Activated CD4-positive, alpha-beta T cell treated with anti-CD3 and anti-CD28 coated beads, Interleukin-2, amount 50 U/mL, for 1 hour (primary cell): ENCODE measurements around the gene TGFBR2.
A peak's percentile ranks its signal among the peaks of the same experiment; 100 is the strongest.
"Not testable (repeated sequence)": the region's sequence is repeated elsewhere in the genome, so short reads cannot be mapped to it uniquely, and the experiment has no call there.

Source experiments
- DNase-seq: peaks from one replicate; pipeline ENCODE4 v3.0.0-alpha.2; 2020

Gene TGFBR2

DNA sequence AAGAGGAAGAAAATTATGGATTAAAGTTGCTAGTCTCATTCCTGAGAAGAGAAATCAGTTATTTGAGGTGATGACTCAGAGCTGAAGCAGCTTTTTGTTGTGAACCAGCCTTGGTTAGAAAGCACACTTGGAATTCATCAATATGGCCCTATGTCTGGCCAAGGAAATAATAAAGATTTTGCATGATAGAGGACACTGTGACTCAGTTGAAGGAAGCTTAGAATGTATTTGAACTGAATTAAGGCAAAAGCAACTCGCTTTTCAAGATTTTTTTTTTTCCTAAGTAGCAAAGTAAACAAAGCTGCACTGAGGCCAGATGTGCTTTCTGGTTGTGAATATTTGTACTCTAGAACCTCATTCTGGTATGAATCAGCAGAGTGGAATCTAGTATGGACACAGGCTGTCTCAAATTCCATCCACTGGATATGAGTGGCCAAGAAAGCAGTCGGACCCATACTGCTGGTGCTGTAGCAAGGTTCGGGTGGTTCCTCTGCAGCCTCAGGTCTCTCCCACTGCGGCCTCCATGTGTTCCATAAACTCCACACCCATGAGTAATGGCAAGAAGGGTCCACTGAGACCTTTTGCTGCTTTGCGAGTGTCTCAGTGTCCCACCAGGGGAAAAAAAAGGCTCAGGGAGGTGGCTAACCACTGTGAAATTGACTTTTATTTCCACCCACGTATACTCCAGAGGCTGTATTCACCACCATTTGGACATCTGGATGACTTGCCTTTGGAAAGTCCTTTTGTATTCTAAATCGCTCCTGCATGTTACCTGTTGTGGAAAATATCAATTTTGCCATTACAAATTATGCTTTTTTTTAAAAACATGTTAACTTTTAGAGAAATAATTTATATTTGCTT lies 53.1 kb downstream of the TGFBR2 start:
- DNase-seq = no peak

DNA sequence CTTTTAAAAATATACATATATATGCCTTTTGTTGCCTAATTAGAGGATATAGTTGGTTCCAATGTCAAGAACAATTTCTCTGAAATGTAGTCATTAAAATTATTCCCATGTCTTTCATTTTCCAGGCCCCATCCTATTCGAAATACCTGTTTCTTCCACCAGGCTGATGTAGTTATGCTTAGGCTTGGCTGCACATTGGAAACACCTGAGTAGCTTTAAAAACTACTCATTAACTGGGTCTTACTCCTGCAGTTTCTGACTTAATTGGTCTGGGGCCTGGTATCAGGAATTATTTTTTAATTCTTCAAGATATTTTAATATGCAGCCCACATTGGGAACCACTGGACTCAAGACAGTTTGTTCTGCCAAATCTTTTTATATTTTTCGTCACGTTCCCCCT lies 53.7 kb downstream of the TGFBR2 start:
- no peak for DNase-seq

GRCh38 chr3:30660656-30661055 lies 54.3 kb downstream of the TGFBR2 start:
- DNase-seq = no peak

GRCh38 chr3:30661098-30661873 lies 54.9 kb downstream of the TGFBR2 start:
- DNase-seq = no peak

DNA sequence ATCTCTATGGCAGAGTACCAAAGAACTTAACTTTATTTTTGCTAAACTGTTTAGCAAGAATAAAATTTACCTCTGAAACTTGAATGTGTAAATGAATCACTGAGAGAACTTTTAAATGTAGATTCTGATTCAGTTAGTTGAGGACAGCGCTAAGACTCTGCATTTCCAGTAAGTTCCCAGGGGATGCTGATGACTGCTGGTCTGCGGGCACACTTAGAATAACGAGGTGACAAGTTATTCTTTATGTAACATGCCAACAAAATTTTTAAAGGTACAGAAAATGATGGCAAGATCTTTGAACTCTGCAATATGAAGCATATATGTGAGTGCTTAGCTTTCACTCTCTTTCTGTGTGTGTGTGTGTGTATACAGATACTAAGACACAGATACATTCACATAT lies 56.4 kb downstream of the TGFBR2 start:
- DNase-seq = no peak

DNA sequence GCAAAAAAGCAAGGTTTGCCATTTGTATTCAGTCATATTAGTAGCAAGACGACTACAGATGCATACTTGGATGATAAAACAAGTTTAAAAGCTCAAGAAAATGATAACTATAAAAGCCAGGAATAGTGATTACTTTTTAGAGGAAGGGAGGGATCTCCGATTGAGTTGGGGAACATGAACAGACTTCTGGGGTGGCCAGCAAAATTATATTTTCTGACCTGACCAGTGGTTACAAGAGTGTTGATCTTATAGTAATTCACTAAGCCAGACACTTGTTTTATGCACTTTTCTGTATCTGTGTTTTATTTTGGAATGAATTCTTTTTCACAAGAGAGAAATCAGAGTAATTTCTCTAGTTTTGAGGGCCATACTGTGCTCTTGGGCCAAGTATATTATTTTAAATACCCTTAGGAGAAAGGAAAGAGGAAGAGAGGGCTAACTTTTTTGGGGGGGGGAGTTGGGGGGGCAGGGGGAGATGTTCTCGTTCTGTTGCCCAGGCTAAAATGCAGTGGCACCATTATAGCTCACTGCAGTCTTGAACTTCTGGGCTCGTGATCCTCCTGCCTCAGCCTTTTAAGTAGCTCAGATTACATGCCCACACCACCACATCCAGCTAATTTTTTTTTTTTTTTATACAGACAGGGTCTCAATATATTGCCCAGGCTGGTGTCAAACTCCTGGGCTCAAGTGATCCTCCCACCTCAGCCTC lies 57.3 kb downstream of the TGFBR2 start:
- DNase-seq = no peak

GRCh38 chr3:30664459-30664858 lies 58.1 kb downstream of the TGFBR2 start:
- DNase-seq = peak; percentile 34

GRCh38 chr3:30664884-30665283 lies 58.5 kb downstream of the TGFBR2 start:
- DNase-seq = no peak

- no peak for DNase-seq
Measured at GRCh38 chr3:30665539-30665938, 59.1 kb downstream of the TGFBR2 start.

DNA sequence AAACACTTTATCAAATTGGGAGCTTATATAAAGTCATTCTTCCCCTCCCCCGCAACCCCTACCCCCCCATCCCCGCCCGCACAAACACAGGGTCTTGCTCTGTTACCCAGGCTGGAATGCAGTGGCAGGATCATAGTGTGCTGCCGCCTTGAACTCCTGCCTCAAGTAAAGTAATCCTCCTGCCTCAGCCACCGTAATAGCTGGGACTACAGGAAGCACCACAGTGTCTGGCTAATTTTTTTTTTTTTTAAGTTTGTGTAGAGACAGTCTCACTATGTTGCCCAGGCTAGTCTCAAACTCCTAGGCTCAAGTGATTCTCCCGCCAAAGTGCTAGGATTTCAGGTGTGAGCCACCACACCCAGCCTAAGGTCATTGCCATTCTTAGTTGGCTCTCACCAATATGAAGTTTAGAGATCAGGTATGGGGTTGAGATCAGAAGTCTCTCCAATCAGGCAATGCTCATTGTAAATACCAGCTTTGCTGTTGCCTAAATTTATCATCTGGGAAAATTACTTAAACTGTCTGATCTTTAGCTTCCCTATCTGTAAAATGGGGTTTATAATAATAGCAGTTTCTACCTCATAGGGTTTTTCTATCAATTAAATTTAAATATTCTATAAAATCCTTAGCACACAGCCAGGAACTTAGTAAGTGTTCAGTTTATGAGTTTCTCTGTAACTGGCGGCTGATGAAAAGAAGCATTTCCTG lies 60.3 kb downstream of the TGFBR2 start:
- no peak for DNase-seq

GRCh38 chr3:30667280-30667651 lies 60.9 kb downstream of the TGFBR2 start:
- DNase-seq = no peak

DNA sequence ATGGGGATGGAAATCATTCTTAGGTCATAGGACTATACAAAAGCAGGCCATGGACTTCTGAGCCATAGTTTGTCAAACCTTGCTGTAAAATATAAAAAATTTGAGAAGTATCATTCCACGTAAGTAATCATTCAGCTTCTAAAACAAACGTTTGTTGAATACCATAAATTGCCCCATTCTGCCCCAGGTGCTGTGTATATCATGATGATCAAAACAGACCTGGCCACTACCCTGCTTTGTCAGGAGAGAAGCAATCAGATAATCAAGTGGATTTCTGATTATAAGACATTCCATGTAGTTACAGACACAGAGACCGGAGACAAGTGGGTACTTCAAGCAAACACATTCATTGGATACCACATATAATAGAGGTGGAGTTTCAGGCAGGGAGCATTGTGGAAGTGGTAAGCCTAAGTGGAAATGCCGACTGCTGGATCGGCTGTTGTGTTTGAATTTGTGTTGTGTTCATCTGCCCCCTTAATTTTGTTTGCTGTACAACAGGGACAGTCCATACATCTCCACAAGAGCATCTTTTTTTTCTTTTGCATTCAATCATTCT lies 61.7 kb downstream of the TGFBR2 start:
- DNase-seq = no peak

- not testable (repeated sequence) for DNase-seq
Measured at GRCh38 chr3:30669360-30669934, 63.0 kb downstream of the TGFBR2 start.

DNA sequence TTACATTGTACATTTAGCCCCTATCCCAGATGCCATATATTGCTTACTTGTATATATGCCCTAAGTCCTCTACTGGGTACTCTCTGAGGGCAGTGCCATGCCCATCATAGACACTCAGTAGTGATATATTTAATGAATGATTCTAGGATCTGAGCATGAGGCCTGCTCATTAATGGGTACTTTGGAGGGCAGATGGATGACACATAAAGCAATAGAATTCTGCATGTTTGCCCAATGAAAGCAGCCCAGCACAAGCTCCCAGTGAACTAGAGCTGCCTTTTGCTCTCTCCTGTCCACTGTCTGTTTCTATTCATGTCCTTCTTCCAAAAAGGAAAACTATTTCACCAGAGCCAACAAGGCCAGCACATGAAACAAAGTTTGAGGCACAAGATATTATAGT lies 63.9 kb downstream of the TGFBR2 start:
- no peak for DNase-seq

DNA sequence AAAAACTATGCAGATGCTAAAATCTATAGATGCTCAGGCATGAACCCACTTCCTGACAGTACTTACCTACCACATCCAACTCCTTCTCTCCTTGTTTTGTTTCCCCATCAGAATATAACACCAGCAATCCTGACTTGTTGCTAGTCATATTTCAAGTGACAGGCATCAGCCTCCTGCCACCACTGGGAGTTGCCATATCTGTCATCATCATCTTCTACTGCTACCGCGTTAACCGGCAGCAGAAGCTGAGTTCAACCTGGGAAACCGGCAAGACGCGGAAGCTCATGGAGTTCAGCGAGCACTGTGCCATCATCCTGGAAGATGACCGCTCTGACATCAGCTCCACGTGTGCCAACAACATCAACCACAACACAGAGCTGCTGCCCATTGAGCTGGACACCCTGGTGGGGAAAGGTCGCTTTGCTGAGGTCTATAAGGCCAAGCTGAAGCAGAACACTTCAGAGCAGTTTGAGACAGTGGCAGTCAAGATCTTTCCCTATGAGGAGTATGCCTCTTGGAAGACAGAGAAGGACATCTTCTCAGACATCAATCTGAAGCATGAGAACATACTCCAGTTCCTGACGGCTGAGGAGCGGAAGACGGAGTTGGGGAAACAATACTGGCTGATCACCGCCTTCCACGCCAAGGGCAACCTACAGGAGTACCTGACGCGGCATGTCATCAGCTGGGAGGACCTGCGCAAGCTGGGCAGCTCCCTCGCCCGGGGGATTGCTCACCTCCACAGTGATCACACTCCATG lies 65.3 kb downstream of the TGFBR2 start:
- no peak for DNase-seq

DNA sequence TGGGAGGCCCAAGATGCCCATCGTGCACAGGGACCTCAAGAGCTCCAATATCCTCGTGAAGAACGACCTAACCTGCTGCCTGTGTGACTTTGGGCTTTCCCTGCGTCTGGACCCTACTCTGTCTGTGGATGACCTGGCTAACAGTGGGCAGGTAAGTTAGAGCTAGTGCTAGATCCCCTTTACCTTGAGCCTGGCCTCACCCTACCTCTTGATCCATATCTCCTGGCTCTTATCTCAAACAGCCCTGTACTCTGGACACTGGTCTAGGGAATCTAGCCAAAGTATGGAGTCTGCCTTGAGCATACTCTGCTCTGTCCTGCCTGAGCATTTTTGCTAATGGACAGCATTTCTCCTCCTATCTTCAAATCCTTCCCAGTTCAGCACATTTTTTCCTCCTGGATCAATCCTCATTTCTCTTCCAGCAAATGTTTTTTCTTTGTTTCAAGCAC lies 65.9 kb downstream of the TGFBR2 start:
- DNase-seq = no peak

GRCh38 chr3:30672959-30673358 lies 66.6 kb downstream of the TGFBR2 start:
- no peak for DNase-seq

- no peak for DNase-seq
Measured at GRCh38 chr3:30673425-30674341, 67.3 kb downstream of the TGFBR2 start.

- DNase-seq = no peak
Measured at GRCh38 chr3:30675006-30675405, 68.6 kb downstream of the TGFBR2 start.

DNA sequence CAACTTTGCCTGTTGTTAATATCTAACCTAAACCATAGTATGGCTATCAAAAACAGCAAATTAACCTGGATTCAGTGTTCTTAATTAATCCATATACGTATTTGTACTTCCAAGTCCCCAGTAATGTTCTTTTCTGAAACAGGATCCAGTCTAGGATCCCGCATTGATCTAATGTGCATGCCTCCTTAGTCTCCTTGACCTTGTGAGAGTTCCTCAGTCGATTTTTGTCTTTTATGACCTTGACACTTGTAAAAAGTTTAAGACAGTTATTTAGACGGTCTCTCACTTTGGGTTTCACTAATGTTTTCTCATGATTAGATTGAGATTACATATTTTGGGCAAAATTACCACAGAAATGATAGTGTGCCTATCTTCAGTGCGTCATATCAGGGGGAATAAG lies 69.4 kb downstream of the TGFBR2 start:
- no peak for DNase-seq
